ENCODE data around the gene CNTF. TPM values are rescaled to one million over a fixed set of nuclear protein-coding genes. Genes with fewer than 3 reads are reported as not detected.

Gene CNTF
- total RNA-seq, 6 donors from 2014 or later: 0.33 to 5.4 (median 1.4) TPM

GRCh38 chr11:58597486-58598144 is 24.9 kb upstream of the CNTF start:
- peaks cover 0 to 12% (median 0%) of the 10 kb centered on the region in 4 donors for H3K36me3 ChIP-seq
- TF ChIP-seq, protein P1, sequence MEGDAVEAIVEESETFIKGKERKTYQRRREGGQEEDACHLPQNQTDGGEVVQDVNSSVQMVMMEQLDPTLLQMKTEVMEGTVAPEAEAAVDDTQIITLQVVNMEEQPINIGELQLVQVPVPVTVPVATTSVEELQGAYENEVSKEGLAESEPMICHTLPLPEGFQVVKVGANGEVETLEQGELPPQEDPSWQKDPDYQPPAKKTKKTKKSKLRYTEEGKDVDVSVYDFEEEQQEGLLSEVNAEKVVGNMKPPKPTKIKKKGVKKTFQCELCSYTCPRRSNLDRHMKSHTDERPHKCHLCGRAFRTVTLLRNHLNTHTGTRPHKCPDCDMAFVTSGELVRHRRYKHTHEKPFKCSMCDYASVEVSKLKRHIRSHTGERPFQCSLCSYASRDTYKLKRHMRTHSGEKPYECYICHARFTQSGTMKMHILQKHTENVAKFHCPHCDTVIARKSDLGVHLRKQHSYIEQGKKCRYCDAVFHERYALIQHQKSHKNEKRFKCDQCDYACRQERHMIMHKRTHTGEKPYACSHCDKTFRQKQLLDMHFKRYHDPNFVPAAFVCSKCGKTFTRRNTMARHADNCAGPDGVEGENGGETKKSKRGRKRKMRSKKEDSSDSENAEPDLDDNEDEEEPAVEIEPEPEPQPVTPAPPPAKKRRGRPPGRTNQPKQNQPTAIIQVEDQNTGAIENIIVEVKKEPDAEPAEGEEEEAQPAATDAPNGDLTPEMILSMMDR (IDR thresholded peaks at IDR 0.05): no peak
- no peak for TF ChIP-seq POLR2A (IDR thresholded peaks at IDR 0.05)
- no peak for TF ChIP-seq EP300 (IDR thresholded peaks at IDR 0.05)
- no peak for TF ChIP-seq POLR2AphosphoS5 (IDR thresholded peaks at IDR 0.05)
- DNase-seq (no peak), ATAC-seq (ENCODE audit: low FRiP score in 2 of 2) (no peak)
- H3K4me3 ChIP-seq: no peak overlapping the region
- H3K27ac ChIP-seq: no peak overlapping the region
- peaks cover 0 to 10% (median 0%) of the 10 kb centered on the region in 4 donors for H3K4me1 ChIP-seq
- H3K27me3 ChIP-seq: no peaks in the 10 kb centered on the region
- WGBS, 2 donors: 82 to 83% methylated on average over 3 of the region's 3 CpGs
- H3K9me3 ChIP-seq: no peaks in the 10 kb centered on the region

DNA sequence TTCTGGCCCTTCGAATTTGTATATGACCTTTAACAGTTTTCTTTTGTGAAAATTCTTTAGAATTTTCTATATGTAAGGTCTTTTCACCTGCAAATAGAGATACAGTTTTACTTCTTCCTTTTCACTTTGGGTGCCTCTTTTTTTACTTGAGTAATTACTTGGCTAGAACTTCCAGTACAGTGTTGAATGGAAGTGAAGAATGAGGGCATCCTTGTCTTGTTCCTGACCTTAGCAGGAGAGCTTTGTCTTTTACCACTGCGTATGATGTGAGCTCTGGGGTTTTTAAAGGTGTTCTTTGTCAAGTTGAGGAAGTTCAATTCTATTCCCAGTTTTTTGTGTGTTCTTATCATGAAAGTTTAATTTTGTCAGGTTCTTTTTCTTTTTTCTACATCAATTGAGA is 22.0 kb upstream of the CNTF start:
- no peaks in the 10 kb centered on the region for H3K27me3 ChIP-seq
- DNase-seq: no peak
- no peak overlapping the region for H3K27ac ChIP-seq
- H3K9me3 ChIP-seq: no peaks in the 10 kb centered on the region
- 91 to 96% methylated on average over 2 of the region's 2 CpGs for WGBS, 2 donors
- TF ChIP-seq POLR2AphosphoS5 (IDR thresholded peaks at IDR 0.05): no peak
- TF ChIP-seq EP300 (IDR thresholded peaks at IDR 0.05): no peak
- no peak for TF ChIP-seq POLR2A (IDR thresholded peaks at IDR 0.05)
- TF ChIP-seq, protein P1 (IDR thresholded peaks at IDR 0.05): no peak
- no peak for ATAC-seq (ENCODE audit: low FRiP score in 2 of 2)
- H3K36me3 ChIP-seq: peaks cover 0 to 7% (median 0%) of the 10 kb centered on the region in 4 donors
- H3K4me3 ChIP-seq: no peak overlapping the region
- H3K4me1 ChIP-seq: peaks cover 0 to 5% (median 2%) of the 10 kb centered on the region in 4 donors

DNA sequence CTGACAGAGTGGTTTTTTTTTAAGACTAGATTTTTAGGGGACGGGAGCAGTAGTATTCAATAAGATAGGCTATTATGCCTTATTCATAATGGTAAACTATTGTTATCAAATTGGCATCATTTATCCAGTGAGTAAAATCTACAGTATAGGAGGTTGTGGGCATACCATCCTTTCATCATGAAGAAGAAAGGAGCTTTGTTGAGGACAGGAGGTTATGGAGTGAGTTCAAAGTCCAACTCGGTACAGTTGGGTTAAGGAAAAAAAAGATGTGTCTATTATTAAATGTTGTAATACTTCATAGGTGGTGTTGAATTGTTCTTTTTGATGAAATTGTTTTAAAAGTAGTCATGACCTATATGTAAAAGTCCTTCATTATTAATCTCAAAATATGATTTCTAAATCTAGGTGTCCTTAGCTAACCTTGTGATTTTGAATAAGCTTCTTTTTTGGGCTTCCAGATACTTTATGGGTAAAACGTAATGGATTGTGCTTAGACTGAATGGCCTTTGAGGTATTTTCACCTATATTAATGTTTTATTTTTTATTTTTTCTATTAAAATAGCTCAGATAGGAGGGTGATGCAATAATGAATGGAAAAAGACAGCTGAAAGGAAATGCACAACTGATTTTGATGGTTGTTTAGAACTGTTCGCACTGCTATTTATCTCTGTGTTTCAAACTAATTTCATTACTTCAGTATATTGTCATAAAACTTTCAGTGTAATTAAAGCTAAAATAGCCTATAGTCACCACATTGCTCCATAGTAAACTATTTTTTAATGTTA is 15.3 kb upstream of the CNTF start:
- no peak for DNase-seq
- H3K27me3 ChIP-seq: no peaks in the 10 kb centered on the region
- ATAC-seq (ENCODE audit: low FRiP score in 2 of 2): no peak
- H3K9me3 ChIP-seq: no peaks in the 10 kb centered on the region
- 87 to 92% methylated on average over 4 of the region's 4 CpGs for WGBS, 2 donors
- no peak overlapping the region for H3K4me3 ChIP-seq
- H3K36me3 ChIP-seq: peaks cover 12 to 23% (median 15%) of the 10 kb centered on the region in 4 donors
- peaks cover 0 to 11% (median 3%) of the 10 kb centered on the region in 4 donors for H3K4me1 ChIP-seq
- no peak overlapping the region for H3K27ac ChIP-seq
- TF ChIP-seq POLR2AphosphoS5 (IDR thresholded peaks at IDR 0.05): no peak
- TF ChIP-seq, protein P1 (IDR thresholded peaks at IDR 0.05): no peak
- no peak for TF ChIP-seq POLR2A (IDR thresholded peaks at IDR 0.05)
- TF ChIP-seq EP300 (IDR thresholded peaks at IDR 0.05): no peak

- DNase-seq (no peak), ATAC-seq (ENCODE audit: low FRiP score in 2 of 2) (no peak)
- Histone ChIP-seq H3K4me3 (no peak overlapping the region), H3K9me3 (no peaks in the 10 kb centered on the region), H3K27ac (no peak overlapping the region), H3K4me1 (peaks cover 0 to 11% (median 3%) of the 10 kb centered on the region in 4 donors), H3K36me3 (peaks cover 22 to 35% (median 26%) of the 10 kb centered on the region in 4 donors), H3K27me3 (no peaks in the 10 kb centered on the region)
- WGBS, 2 donors: 93 to 96% methylated on average over 5 of the region's 5 CpGs
- TF ChIP-seq POLR2A (IDR thresholded peaks at IDR 0.05): no peak
- no peak for TF ChIP-seq POLR2AphosphoS5 (IDR thresholded peaks at IDR 0.05)
- TF ChIP-seq EP300 (IDR thresholded peaks at IDR 0.05): no peak
- TF ChIP-seq, protein P1 (IDR thresholded peaks at IDR 0.05): no peak
Observed at GRCh38 chr11:58608331-58608730, 14.1 kb upstream of the CNTF start.
